Endothelial cell of umbilical vein (primary cell): ENCODE results near the gene PLXNB2. TPM values are rescaled to one million over a fixed set of nuclear protein-coding genes. Genes with fewer than 3 reads are reported as not detected.
A peak's percentile ranks its signal among the peaks of the same experiment; 100 is the strongest.

Experiments
- BruUV-seq: library from RNA; stranded (reverse); fragments of 400-500 nt; replicated peaks from 2 replicates; lab custom pipeline; 2021; lab: Mats Ljungman, UMichigan
- CTCF ChIA-PET: fragments of 300-600, 350-600 bp; sonication (Branson Sonifier 250); formaldehyde crosslinking; loops from one replicate; lab custom pipeline; 2021; ENCODE audit warnings: antibody characterized with exemption, inconsistent platforms; lab: Charles Lee
- POLR2A ChIA-PET: fragments of 300-600, 350-600 bp; sonication (Branson Sonifier 250); formaldehyde crosslinking; loops from one replicate; lab custom pipeline; 2021; ENCODE audit warnings: antibody characterized with exemption, inconsistent platforms; lab: Charles Lee
- DNase-seq: peaks from one replicate; pipeline ENCODE4 v3.0.0-alpha.2; 2011; ENCODE audit warnings: low read depth, low spot score
- FAIRE-seq: peaks from 2 replicates; lab custom pipeline; 2011; peaks lifted over from hg19 to GRCh38; lab: Jason Lieb, UNC
- H2AFZ ChIP-seq: 2 replicates; pipeline ENCODE4 v1.6.0; 2012; ENCODE audit warnings: low read depth, low read length, control low read depth, inconsistent platforms
- H3K27ac ChIP-seq: 2 replicates; pipeline ENCODE4 v1.5.1; 2011; ENCODE audit warnings: low read depth, mild to moderate bottlenecking, control low read depth, low read length, moderate library complexity; ENCODE audit not compliant: insufficient read depth
- H3K27me3 ChIP-seq, 2 experiments: 2 replicates each; pipeline versions ENCODE4 v1.6.0 to v1.6.1; 2011; ENCODE audit warnings: low read length in 2 of 2, mixed read lengths in 1 of 2; ENCODE audit not compliant: control insufficient read depth in 2 of 2, insufficient read depth in 2 of 2
- H3K36me3 ChIP-seq, 2 experiments: 2 replicates in 1 of 2; 3 replicates in 1 of 2; pipeline ENCODE4 v1.5.1; 2011; ENCODE audit warnings: low read length in 2 of 2, mild to moderate bottlenecking in 1 of 2, moderate library complexity in 1 of 2; ENCODE audit not compliant: control insufficient read depth in 2 of 2, insufficient read depth in 2 of 2; ENCODE audit errors: extremely low read depth in 1 of 2
- H3K4me1 ChIP-seq: 3 replicates; pipeline ENCODE4 v1.5.1; 2011; ENCODE audit warnings: mild to moderate bottlenecking, low read length; ENCODE audit not compliant: control insufficient read depth, insufficient read depth; ENCODE audit errors: extremely low read depth
- H3K4me2 ChIP-seq: 2 replicates; pipeline ENCODE4 v1.6.1; 2011; ENCODE audit warnings: low read length, control low read depth, mixed read lengths; ENCODE audit not compliant: insufficient read depth
- H3K4me3 ChIP-seq, 3 experiments: fragments of 200-600 bp in 1 of 3; sonication (generic), shearing (Covaris generic) in 1 of 3; replicated peaks in 1 of 3; 2 replicates each; pipeline ENCODE4 v1.5.1; 2011 to 2016; ENCODE audit warnings: control low read depth in 3 of 3, low read length in 3 of 3, mild to moderate bottlenecking in 2 of 3, inconsistent platforms in 1 of 3, low read depth in 1 of 3, moderate library complexity in 1 of 3; ENCODE audit not compliant: insufficient read depth in 1 of 3
- H3K79me2 ChIP-seq: 2 replicates; pipeline ENCODE4 v1.6.0; 2012; ENCODE audit warnings: low read length, inconsistent platforms; ENCODE audit not compliant: control insufficient read depth, insufficient read depth
- H3K9ac ChIP-seq: replicated peaks from 2 replicates; pipeline ENCODE3; 2011; ENCODE audit warnings: low read length, control low read depth; ENCODE audit not compliant: insufficient read depth; ENCODE audit errors: extremely low read depth
- H3K9me1 ChIP-seq: replicated peaks from 3 replicates; pipeline ENCODE4 v1.6.0; 2011; ENCODE audit warnings: mild to moderate bottlenecking, low read length; ENCODE audit not compliant: control insufficient read depth, insufficient read depth; ENCODE audit errors: extremely low read depth
- H3K9me3 ChIP-seq: replicated peaks from 2 replicates; pipeline ENCODE4 v1.5.1; 2012; ENCODE audit warnings: low read length, inconsistent platforms; ENCODE audit not compliant: control insufficient read depth, insufficient read depth
- H4K20me1 ChIP-seq: replicated peaks from 2 replicates; pipeline ENCODE3; 2011; ENCODE audit warnings: mild to moderate bottlenecking, low read length; ENCODE audit not compliant: control insufficient read depth, insufficient read depth; ENCODE audit errors: extremely low read depth
- CTCF ChIP-seq, 2 donors: IDR thresholded peaks; 1 replicate in 1 of 2; 2 replicates in 1 of 2; pipeline ENCODE4 v1.5.1; 2011; ENCODE audit warnings: low read length in 2 of 2, mild to moderate bottlenecking in 2 of 2, moderate library complexity in 2 of 2, control low read depth in 1 of 2, inconsistent platforms in 1 of 2, low read depth in 1 of 2; ENCODE audit not compliant: insufficient read depth in 1 of 2; ENCODE audit errors: extremely low read depth in 1 of 2
- FOS ChIP-seq: IDR thresholded peaks from 2 replicates; pipeline ENCODE4 v1.6.1; 2011; ENCODE audit warnings: mild to moderate bottlenecking, low read length, moderate library complexity, borderline replicate concordance; ENCODE audit not compliant: insufficient read depth
- MAX ChIP-seq: IDR thresholded peaks from 2 replicates; pipeline ENCODE4 v1.6.1; 2011; ENCODE audit not compliant: insufficient read depth, insufficient read length
- POLR2A ChIP-seq: IDR thresholded peaks from 2 replicates; pipeline ENCODE4 v1.6.1; 2012; ENCODE audit warnings: low read depth, mild to moderate bottlenecking, control low read depth, low read length
- dilution Hi-C: fragments of 300-500 bp; cut with MboI; formaldehyde crosslinking; loops from one replicate; pipeline ENCODE4 v1.15.0; 2019; ENCODE audit warnings: low sequenced_read_pairs; ENCODE audit not compliant: extremely low pct_ligation_motif_present
- intact Hi-C: fragments of 100-400 bp; cut with micrococcal nuclease; formaldehyde crosslinking; loops from one replicate; pipeline ENCODE4 v1.10.0; 2022
- polyA plus RNA-seq, 4 experiments: library from polyadenylated mRNA; depleted of rRNA in 3 of 4; stranded (reverse) in 3 of 4; unstranded in 1 of 4; fragments of >200 nt; gene quantifications; 2 replicates each; pipeline versions ENCODE4 v1.2.1 to v1.2.3, GENCODE V29; 2011 to 2012; ENCODE audit warnings: missing spikeins in 1 of 4
- total RNA-seq: library from RNA; stranded (reverse); gene quantifications from 2 replicates; pipeline ENCODE4 v1.2.3, GENCODE V29; 2021

PLXNB2 gene
- total and polyA plus RNA-seq, 2 donors (not counting 3 experiments of a cell fraction or from before 2014, with no cell fraction given): 82.3 to 139 TPM

- H3K4me2 ChIP-seq: no peak overlapping the region
- dilution Hi-C loops (no loop called here), intact Hi-C loops (no loop called here)
- FAIRE-seq (no peak), DNase-seq (no peak)
- H3K9me1 ChIP-seq: no peaks in the 10 kb centered on the region
- H3K36me3 ChIP-seq: peaks cover 0 to 6% of the 10 kb centered on the region in 2 experiments
- no peak overlapping the region for H3K4me3 ChIP-seq
- no peaks in the 10 kb centered on the region for H4K20me1 ChIP-seq
- no peak overlapping the region for H3K9ac ChIP-seq
- TSS peak; percentile 26 for BruUV-seq
- ChIA-PET POLR2A (no interaction called here), CTCF (no interaction called here)
- no peak for TF ChIP-seq POLR2A
- no peak for TF ChIP-seq MAX
- no peak for TF ChIP-seq CTCF (IDR thresholded peaks at IDR 0.05; ENCODE audit: extremely low read depth in 1 of 2, insufficient read depth in 1 of 2, low read depth in 1 of 2, low read length in 2 of 2)
- TF ChIP-seq FOS: no peak
- H2AFZ ChIP-seq: no peak overlapping the region
- H3K27me3 ChIP-seq: no peaks in the 10 kb centered on the region
- H3K4me1 ChIP-seq: peaks cover 35% of the 10 kb centered on the region
- no peaks in the 10 kb centered on the region for H3K9me3 ChIP-seq
- no peak overlapping the region for H3K27ac ChIP-seq
- H3K79me2 ChIP-seq: peaks cover 33% of the 10 kb centered on the region
Observed at GRCh38 chr22:50246242-50247175, 60.9 kb downstream of the PLXNB2 start.
